Measurements from ENCODE around the gene BCOR. TPM values are rescaled to one million over a fixed set of nuclear protein-coding genes. Genes with fewer than 3 reads are reported as not detected.

Gene BCOR
- total and polyA plus RNA-seq, 2 of the 8 experiments (the other 6 are each of a cell fraction or from before 2014, with no cell fraction given) = 25.0 to 50.8 TPM

DNA sequence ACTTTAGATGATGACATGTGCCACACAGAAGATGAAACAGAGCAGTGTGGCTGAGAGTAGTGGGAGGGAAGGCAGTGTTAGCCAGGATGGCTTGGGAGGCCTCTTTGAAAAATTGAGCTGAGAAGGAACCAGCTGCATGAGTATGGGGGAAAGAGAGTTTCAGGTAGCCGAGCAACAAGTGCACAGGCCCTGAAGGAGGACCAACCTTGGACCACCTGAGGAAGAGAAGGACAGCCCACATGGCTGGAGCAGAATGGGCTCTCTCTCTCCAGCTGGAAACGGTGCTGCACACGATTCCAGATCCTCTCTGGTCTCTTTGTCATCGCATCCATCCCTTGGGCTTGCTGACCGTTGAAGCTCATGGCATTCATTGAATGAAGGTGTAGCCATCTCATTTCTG is 23.9 kb upstream of the BCOR start:
- H3K4ac ChIP-seq (replicated peaks; ENCODE audit: insufficient read length, low read depth, low read length) = no peak overlapping the region
- H2AK5ac ChIP-seq (ENCODE audit: low read depth, low read length) = no peak overlapping the region
- ChIA-PET POLR2A (ENCODE audit: partially characterized antibody) (interaction anchor here (0.7 to 1.2 kb wide), 3 partner anchors 9 to 21 kb away, joined by 3 read pairs; no protein-coding TSS in a partner anchor), CTCF (ENCODE audit: partially characterized antibody) (interaction anchor here (1.0 to 1.1 kb wide), 2 partner anchors 12 to 96 kb away, joined by 3 to 4 read pairs; no protein-coding TSS in a partner anchor)
- H2BK15ac ChIP-seq (ENCODE audit: low read length) = no peak overlapping the region
- no peak overlapping the region for H2AFZ ChIP-seq (ENCODE audit: low read length)
- no peak overlapping the region for H2BK120ac ChIP-seq (replicated peaks; ENCODE audit: low read depth, low read length)
- no peak overlapping the region for H2BK5ac ChIP-seq (ENCODE audit: low read depth, low read length)
- no peak overlapping the region for H4K91ac ChIP-seq (replicated peaks; ENCODE audit: insufficient read length, low read length)
- no peak overlapping the region for H3K14ac ChIP-seq (ENCODE audit: insufficient read length)
- H3K9ac ChIP-seq (replicated peaks in 1 of 4; ENCODE audit: extremely low read depth in 1 of 4, low read depth in 3 of 4, low read length in 3 of 4) = no peak overlapping the region
- no peak overlapping the region for H3K4me3 ChIP-seq (ENCODE audit: extremely low read depth in 1 of 4, insufficient read depth in 2 of 4, low read depth in 3 of 4, low read length in 4 of 4)
- no peaks in the 10 kb centered on the region for H3K27me3 ChIP-seq (replicated peaks in 1 of 4; ENCODE audit: control insufficient read depth in 3 of 4, extremely low read depth in 1 of 4, insufficient read depth in 3 of 4, low read length in 3 of 4)
- TF ChIP-seq TEAD4 (IDR thresholded peaks at IDR 0.05; ENCODE audit: low read depth, low read length) = no peak
- TF ChIP-seq ZNF274 (IDR thresholded peaks at IDR 0.05; ENCODE audit: borderline replicate concordance, extremely low read depth, low read length) = no peak
- TF ChIP-seq, protein P1, sequence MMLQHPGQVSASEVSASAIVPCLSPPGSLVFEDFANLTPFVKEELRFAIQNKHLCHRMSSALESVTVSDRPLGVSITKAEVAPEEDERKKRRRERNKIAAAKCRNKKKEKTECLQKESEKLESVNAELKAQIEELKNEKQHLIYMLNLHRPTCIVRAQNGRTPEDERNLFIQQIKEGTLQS (IDR thresholded peaks at IDR 0.05; ENCODE audit: insufficient read depth, low read depth, low read length) = no peak
- no peak for TF ChIP-seq CBX8 (IDR thresholded peaks at IDR 0.05; ENCODE audit: borderline replicate concordance, low read depth, low read length)
- TF ChIP-seq PHF8 (conservative IDR thresholded peaks at IDR 0.05; ENCODE audit: low read depth, low read length) = no peak
- TF ChIP-seq KDM1A (IDR thresholded peaks at IDR 0.05; ENCODE audit: borderline replicate concordance, low read length) = no peak
- no peak for TF ChIP-seq TCF12 (IDR thresholded peaks at IDR 0.05; ENCODE audit: low read depth, low read length)
- H3K36me3 ChIP-seq (ENCODE audit: control insufficient read depth in 2 of 4, insufficient read depth in 4 of 4, low read length in 3 of 4) = no peaks in the 10 kb centered on the region
- no peak overlapping the region; the same call in 1 of the 2 replicates for H3K18ac ChIP-seq (ENCODE audit: extremely low read depth, low read length)
- H4K20me1 ChIP-seq (replicated peaks in 1 of 2; ENCODE audit: control insufficient read depth in 1 of 2, insufficient read depth in 2 of 2, low read length in 2 of 2) = no peaks in the 10 kb centered on the region
- no peaks in the 10 kb centered on the region for H3K9me3 ChIP-seq (ENCODE audit: insufficient read depth in 2 of 2, low read depth in 1 of 2, low read length in 1 of 2)
- H3K4me2 ChIP-seq (ENCODE audit: insufficient read depth in 1 of 2, low read depth in 2 of 2, low read length in 2 of 2) = no peak overlapping the region
- WGBS, 2 experiments (ENCODE audit: extremely low coverage in 1 of 2, insufficient coverage in 1 of 2, insufficient read length in 1 of 2, insufficient replicate concordance in 2 of 2, low coverage in 1 of 2, low lambda C conversion rate in 2 of 2, missing lambda C conversion rate in 1 of 2) = 100% methylated on average over 1 of the region's 5 CpGs; no CpG with 5 or more reads in 1 of the 2 experiments
- no peak overlapping the region for H2BK12ac ChIP-seq (ENCODE audit: low read depth, low read length)
- H4K8ac ChIP-seq (ENCODE audit: extremely low read depth, insufficient read depth, low read length) = no peak overlapping the region
- no peak overlapping the region for H3K23ac ChIP-seq (ENCODE audit: insufficient read length)
- DNase-seq (ENCODE audit: low read depth in 1 of 2, low spot score in 2 of 2) (no peak), FAIRE-seq (no peak)
- no peak overlapping the region for H3K27ac ChIP-seq (ENCODE audit: low read depth, low read length)
- no peaks in the 10 kb centered on the region for H3K79me1 ChIP-seq (ENCODE audit: low read depth, low read length)
- no peak overlapping the region for H3K56ac ChIP-seq (replicated peaks; ENCODE audit: insufficient read length, low read depth, low read length)
- H3K23me2 ChIP-seq (ENCODE audit: low read depth, low read length) = no peaks in the 10 kb centered on the region
- H4K5ac ChIP-seq (ENCODE audit: insufficient read length, low read depth, low read length) = no peak overlapping the region
- H3K4me1 ChIP-seq (replicated peaks in 1 of 4; ENCODE audit: control insufficient read depth in 3 of 4, insufficient read depth in 4 of 4, low read length in 3 of 4) = peaks cover 0 to 15% (median 5%) of the 10 kb centered on the region in 4 experiments; a peak in 4 of 7 replicates
- H3K79me2 ChIP-seq (ENCODE audit: control insufficient read depth in 1 of 2, insufficient read depth in 2 of 2, low read length in 2 of 2) = no peaks in the 10 kb centered on the region; a peak in 1 of 4 replicates
- no peak overlapping the region for H2BK20ac ChIP-seq (ENCODE audit: low read length)

Data from H1 (cell line).